Measurements from ENCODE around the gene VPS72.
A peak's percentile ranks its signal among the peaks of the same experiment; 100 is the strongest.

Gene VPS72

GRCh38 chr1:151184211-151184610 lies 5.8 kb downstream of the VPS72 start:
- no peak for DNase-seq (ENCODE audit: low spot score)

GRCh38 chr1:151176514-151177045 lies 13.4 kb downstream of the VPS72 start:
- no peak for DNase-seq (ENCODE audit: low spot score)

- peak; percentile 46 for DNase-seq (ENCODE audit: low spot score)
Measured at GRCh38 chr1:151175863-151176262, 14.1 kb downstream of the VPS72 start, which contains the start of gene TMOD4. Gene TMOD4, minus strand, starts transcription at chr1:151175981. Its CDS starts 1,106 bp downstream, at chr1:151174875.

- DNase-seq (ENCODE audit: low spot score), result no peak
Measured at GRCh38 chr1:151175041-151175741, 14.8 kb downstream of the VPS72 start.

- no peak for DNase-seq (ENCODE audit: low spot score)
Measured at GRCh38 chr1:151171190-151171589, 18.8 kb downstream of the VPS72 start.

GRCh38 chr1:151167116-151167515 lies 22.9 kb downstream of the VPS72 start:
- no peak for DNase-seq (ENCODE audit: low spot score)

GRCh38 chr1:151166505-151166956 lies 23.5 kb downstream of the VPS72 start:
- DNase-seq (ENCODE audit: low spot score), result peak; percentile 75

GRCh38 chr1:151165738-151166504 lies 24.1 kb downstream of the VPS72 start, which contains the start of the genes LYSMD1 and SCNM1:
Gene LYSMD1, minus strand, starts transcription at chr1:151165902. Its CDS starts 644 bp downstream, at chr1:151165258.
Gene SCNM1, plus strand, starts transcription at chr1:151166144. Its CDS starts 9 bp downstream, at chr1:151166153.
- DNase-seq (ENCODE audit: low spot score), result peak; percentile 95

GRCh38 chr1:151165281-151165737 lies 24.7 kb downstream of the VPS72 start:
- DNase-seq (ENCODE audit: low spot score), result peak; percentile 83

GRCh38 chr1:151164732-151165280 lies 25.2 kb downstream of the VPS72 start:
- DNase-seq (ENCODE audit: low spot score), result no peak

GRCh38 chr1:151159373-151159772 lies 30.6 kb downstream of the VPS72 start:
- no peak for DNase-seq (ENCODE audit: low spot score)

GRCh38 chr1:151158751-151159251 lies 31.2 kb downstream of the VPS72 start:
- DNase-seq (ENCODE audit: low spot score), result no peak

- DNase-seq (ENCODE audit: low spot score), result no peak
Measured at GRCh38 chr1:151158326-151158725, 31.7 kb downstream of the VPS72 start.

- no peak for DNase-seq (ENCODE audit: low spot score)
Measured at GRCh38 chr1:151157067-151157531, 32.9 kb downstream of the VPS72 start.

GRCh38 chr1:151156515-151156819 lies 33.5 kb downstream of the VPS72 start, which contains the start of gene TNFAIP8L2:
Gene TNFAIP8L2, plus strand, starts transcription at chr1:151156649. Its CDS starts 2,049 bp downstream, at chr1:151158698.
- no peak for DNase-seq (ENCODE audit: low spot score)

GRCh38 chr1:151147665-151148064 lies 42.3 kb downstream of the VPS72 start:
- DNase-seq (ENCODE audit: low spot score), result no peak

- DNase-seq (ENCODE audit: low spot score), result no peak
Measured at GRCh38 chr1:151147132-151147503, 42.9 kb downstream of the VPS72 start.

- DNase-seq (ENCODE audit: low spot score), result peak; percentile 98
Measured at GRCh38 chr1:151146412-151147131, 43.4 kb downstream of the VPS72 start, which contains the start of gene SEMA6C. Gene SEMA6C, minus strand, starts transcription at chr1:151146631. Its CDS starts 4,010 bp downstream, at chr1:151142621.

- peak; percentile 31 for DNase-seq (ENCODE audit: low spot score)
Measured at GRCh38 chr1:151146072-151146411, 44.0 kb downstream of the VPS72 start.

GRCh38 chr1:151145304-151146071 lies 44.5 kb downstream of the VPS72 start:
- DNase-seq (ENCODE audit: low spot score), result peak; percentile 35

Measured in GM03348 (cell line).